ENCODE data around the gene FEN1.

The FEN1 gene

GRCh38 chr11:61792310-61793082, at the start of gene FEN1, which contains the start of gene TMEM258:
FEN1 (plus strand) TSS chr11:61792911; CDS start chr11:61795362, 2,451 bp downstream.
TMEM258 (minus strand) TSS chr11:61792599; CDS start chr11:61792558, 41 bp downstream.
- peak; percentile 72 for DNase-seq

- DNase-seq = no peak
Observed at GRCh38 chr11:61743486-61744095, 49.1 kb upstream of the FEN1 start.

- no peak for DNase-seq
Observed at GRCh38 chr11:61744181-61744580, 48.5 kb upstream of the FEN1 start.

GRCh38 chr11:61744609-61745156, 48.0 kb upstream of the FEN1 start:
- DNase-seq = no peak

DNA sequence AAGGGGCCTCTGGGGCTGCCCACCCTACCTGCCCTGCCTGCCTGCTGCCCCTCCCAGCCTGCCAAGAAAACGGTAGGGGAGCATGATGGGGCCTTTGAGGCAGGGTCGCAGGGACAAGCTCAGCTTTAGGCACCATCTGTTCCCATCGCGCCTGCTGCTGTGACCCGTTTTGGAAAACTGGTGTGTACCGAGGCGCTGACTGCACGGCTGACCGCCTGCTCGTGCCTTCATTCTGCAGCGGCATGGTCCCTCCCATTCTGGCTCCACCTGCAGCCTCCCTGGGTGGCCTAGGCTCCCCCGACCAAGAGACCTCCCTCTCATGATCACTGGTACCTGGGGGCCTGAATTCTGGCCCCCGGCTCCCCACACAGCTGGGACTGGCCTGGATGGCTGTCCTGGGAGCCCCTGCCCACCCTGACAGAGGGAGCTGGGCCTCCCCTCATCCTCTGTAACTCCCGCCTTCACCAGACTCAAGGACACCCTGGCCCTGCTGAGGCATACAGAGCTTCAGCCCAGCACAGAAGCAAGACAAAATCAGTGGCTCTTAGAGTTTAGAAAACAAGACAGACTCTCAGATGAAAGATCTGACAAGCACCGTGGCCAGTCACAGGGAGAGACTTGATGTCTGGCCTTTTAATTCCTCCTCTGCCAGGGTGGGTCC, 46.8 kb upstream of the FEN1 start:
- no peak for DNase-seq

DNA sequence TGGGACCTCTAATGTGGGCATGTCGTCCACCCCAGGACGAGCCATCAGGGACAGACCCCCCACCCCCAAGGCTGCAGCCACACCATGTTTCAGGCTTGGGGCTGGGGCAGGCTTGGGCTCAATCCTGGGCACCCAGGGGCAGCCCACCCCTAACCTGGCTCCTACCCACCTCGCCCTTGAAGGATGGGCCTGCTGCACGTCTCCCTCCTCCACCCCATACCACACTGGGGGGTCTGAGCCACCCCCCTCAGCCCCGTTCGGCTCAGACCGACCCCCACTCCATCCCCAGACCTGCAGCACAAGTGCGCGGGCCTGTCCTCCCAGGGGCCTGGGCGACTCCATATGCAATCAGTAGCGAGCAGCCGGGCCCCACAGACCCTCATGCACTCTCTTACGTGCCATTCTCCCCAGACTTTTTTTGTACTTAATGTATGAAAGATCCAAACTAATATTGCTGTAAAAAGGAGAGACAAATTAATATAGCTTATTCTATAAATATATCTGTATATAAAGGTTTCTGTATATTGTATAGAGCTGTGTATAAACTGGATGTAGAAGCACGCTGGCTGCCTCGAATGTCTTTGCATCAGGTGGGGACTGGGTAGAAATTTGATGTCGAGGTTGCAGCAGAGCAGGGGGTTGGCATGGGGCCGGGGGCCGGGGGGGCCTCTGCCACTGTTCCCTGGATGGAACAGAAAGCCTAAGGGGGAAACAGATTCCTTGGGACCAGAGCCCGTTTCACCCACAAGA, 46.1 kb upstream of the FEN1 start:
- no peak for DNase-seq

GRCh38 chr11:61747192-61747966, 45.3 kb upstream of the FEN1 start:
- no peak for DNase-seq

DNA sequence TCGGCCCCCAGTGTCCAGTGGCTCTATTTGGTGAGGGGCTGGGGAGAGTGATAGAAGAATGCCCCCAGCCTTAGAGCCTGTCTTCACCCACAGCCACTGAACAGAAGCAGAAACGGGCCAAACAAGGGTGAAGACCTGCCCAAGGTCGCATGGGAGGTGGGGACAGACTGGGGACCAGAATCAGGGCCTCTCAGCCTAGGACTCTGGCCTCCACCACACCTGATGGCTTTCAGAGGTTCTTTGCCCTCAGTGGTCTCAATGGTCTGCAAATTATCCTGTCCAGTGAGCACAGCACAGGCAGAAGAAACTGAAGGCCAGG, 44.8 kb upstream of the FEN1 start:
- DNase-seq = no peak

DNA sequence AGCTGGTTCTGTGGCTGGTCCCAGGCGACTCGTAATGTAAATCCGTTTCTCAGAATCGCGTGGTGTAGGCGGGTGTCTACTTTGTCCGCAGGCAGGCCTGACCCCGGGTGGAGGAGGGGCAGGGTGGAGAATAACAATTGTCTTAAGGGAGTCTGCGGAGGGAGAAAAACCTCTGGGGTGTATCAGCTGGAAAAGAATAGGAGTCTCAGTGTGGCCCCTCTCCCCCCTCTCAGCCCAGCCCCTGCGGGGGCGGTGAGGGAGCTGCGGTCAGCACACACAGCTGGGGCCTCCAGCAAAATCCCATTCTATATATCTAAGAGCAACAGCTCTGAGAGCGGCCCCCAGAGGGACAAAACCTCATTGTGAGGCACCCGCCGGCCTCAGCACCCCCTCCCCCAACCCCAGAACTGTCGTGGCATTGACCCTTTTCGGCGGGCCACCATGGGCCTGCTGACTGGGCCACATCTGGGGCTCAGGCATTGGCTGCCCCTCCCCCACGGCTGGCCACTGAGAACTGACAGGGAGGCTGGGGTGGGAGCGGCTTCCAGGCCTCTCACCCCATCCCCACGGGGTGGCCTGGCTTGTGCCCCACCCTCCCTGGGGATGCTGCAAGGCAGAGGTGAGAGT, 43.0 kb upstream of the FEN1 start:
- DNase-seq = no peak

DNA sequence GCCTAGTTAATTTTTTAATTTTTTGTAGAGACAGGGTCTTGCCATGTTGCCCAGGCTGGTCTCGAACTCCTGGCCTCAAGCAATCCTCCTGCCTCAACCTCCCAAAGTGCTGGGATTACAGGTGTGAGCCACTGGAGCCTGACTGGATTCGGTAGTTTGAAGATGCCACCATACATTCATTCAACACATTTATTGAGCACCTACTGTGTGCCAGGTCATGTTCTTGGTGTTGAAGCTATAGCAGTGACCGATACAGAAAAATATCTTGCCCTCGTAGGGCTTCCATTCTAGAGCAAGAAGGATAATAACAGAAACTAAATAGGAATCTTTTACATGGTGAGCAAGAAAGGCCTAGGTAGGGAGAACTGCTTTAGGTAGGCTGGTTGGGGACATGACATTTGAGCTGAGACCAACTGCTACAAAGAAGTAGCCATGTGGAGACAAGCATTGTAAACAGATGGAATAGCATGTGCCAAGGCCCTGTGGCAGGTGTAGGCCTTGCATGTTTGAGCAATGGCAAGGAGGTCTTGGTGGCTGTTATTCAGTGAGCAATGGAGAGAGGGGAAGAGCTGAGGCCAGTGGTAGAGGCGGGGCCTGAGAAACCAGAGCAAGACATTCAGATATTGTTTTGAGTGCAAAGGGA, 42.0 kb upstream of the FEN1 start:
- no peak for DNase-seq

DNA sequence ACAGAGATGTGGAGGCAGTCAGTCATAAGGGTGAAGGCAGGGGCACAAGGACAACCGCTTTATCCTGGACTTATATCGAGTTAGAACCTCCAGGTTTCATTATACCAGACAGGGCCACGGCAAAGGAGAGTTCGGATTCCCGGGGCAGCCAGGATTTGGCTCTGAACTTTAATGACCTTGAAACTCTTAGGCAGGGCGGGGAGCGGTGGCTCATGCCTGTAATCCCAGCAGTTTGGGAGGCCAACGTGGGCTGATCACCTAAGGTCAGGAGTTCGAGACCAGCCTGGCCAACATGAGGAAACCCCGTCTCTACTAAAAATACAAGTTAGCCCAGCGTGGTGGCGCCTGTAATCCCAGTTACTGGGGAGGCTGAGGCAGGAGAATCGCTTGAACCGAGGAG, 41.3 kb upstream of the FEN1 start:
- DNase-seq = no peak

GRCh38 chr11:61752117-61752924, 40.4 kb upstream of the FEN1 start, which contains the start of gene MYRF:
MYRF (plus strand) TSS chr11:61752636; CDS start chr11:61752745, 109 bp downstream.
- DNase-seq = no peak

GRCh38 chr11:61752925-61753521, 39.7 kb upstream of the FEN1 start:
- no peak for DNase-seq

GRCh38 chr11:61753672-61754071, 39.0 kb upstream of the FEN1 start:
- no peak for DNase-seq

GRCh38 chr11:61754534-61755482, 37.9 kb upstream of the FEN1 start:
- DNase-seq = no peak

DNA sequence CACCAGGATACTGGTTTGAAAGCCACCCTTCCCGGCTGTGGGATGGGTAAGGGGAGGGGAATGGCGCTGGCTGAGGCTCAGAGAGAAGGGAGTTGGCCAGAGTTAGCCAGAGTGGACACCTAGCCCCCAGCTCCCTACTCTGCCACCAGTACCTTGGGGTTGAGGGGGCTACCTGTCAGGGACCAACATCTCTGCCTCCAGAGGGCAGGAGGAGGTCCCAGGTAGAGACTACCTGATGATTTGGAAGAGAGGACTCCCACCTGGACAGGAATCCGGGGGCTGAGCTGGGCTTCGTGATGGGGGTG, 36.6 kb upstream of the FEN1 start:
- no peak for DNase-seq

DNA sequence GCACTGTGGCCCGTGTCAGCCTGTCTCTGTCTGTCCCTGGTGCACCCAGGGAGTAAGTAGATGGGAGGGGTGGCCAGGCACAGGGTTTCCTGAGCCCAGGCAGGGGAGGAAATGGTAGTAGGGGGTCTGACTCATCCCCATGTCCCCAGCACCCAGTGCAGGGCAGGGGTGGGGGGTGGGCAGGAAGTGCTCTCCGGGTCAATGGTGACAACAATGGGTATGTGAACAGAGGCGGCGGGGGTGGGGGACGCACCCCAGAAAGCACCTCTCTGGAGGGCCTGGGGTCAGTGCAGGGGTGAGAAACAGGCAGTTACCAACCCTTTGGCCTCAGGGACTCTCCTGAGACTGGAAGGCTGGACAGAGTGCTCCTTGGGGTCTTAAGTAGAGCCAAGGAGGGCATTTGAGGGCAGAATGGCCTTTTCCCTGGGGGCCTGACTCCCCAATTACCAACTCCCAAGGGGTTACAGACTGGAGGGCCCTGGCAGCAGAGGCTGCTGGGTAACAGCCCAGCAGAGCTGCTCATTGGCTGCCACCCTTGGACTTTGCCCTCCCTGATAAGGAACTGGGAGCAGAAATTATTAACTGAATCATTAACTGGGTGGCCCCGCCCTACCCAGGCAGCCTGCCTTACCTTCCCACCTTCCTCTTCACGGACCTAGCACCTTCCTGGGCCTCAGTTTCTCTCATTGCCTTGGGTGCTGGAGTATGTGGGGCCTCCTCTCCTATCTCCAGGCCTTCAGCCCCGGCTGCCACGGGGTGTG, 36.1 kb upstream of the FEN1 start:
- DNase-seq = no peak

All from SIG-M5 (cell line).